C4-2B (cell line): ENCODE results near the gene OSGIN1.
"Not testable (repeated sequence)": the region's sequence is repeated elsewhere in the genome, so short reads cannot be mapped to it uniquely, and the experiment has no call there.

Source experiments
- H3K27ac ChIP-seq: fragments of 450-650 bp; 2 replicates; pipeline ENCODE4 v1.5.1; 2017
- CTCF ChIP-seq: fragments of 450-650 bp; conservative IDR thresholded peaks from 2 replicates; pipeline ENCODE4 v1.5.1; 2017; ENCODE audit warnings: mild to moderate bottlenecking
- ZFX ChIP-seq: fragments of 450-650 bp; IDR thresholded peaks from 2 replicates; pipeline ENCODE4 v1.6.1; 2017

Gene OSGIN1

GRCh38 chr16:83945587-83945986 lies 7.5 kb upstream of the OSGIN1 start:
- no peak overlapping the region for H3K27ac ChIP-seq
- no peak for TF ChIP-seq ZFX
- TF ChIP-seq CTCF = no peak

- TF ChIP-seq CTCF (no peak), ZFX (no peak)
- H3K27ac ChIP-seq = no peak overlapping the region
Measured at GRCh38 chr16:83946154-83946780, 6.8 kb upstream of the OSGIN1 start.

- H3K27ac ChIP-seq = no peak overlapping the region
- TF ChIP-seq CTCF = no peak
Measured at GRCh38 chr16:83946781-83947566, 6.1 kb upstream of the OSGIN1 start.

GRCh38 chr16:83947642-83948234 lies 5.3 kb upstream of the OSGIN1 start:
- no peak overlapping the region for H3K27ac ChIP-seq
- TF ChIP-seq CTCF (no peak), ZFX (no peak)

- no peak for TF ChIP-seq ZFX
- TF ChIP-seq CTCF = no peak
- H3K27ac ChIP-seq = no peak overlapping the region
Measured at GRCh38 chr16:83948914-83949723, 3.9 kb upstream of the OSGIN1 start.

- H3K27ac ChIP-seq = no peak overlapping the region
- TF ChIP-seq ZFX = no peak
- no peak for TF ChIP-seq CTCF
Measured at GRCh38 chr16:83949724-83950001, 3.4 kb upstream of the OSGIN1 start.

GRCh38 chr16:83950862-83951399 lies 2.1 kb upstream of the OSGIN1 start:
- H3K27ac ChIP-seq = not testable (repeated sequence)
